ENCODE results near the gene OR52J3.

Gene OR52J3

DNA sequence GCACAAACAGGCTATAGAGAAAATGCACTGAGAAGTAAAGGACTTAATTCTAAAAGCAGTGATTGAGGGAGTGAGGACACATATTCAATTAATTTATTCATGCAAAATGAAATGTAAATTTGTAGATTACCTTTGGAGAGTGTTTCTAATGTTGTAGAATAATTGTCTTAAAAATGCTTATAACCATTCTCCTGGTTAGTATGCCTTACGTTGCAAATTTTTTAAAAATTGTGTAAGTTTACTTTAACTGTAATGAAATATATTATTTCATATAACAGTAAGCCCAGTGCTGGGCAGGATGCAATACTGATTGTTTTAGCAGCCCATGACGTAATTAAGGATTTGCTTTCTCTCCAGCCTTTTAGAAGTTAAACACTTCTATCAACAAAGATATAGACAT is 49.7 kb downstream of the OR52J3 start:
- no peak for DNase-seq (ENCODE audit: low read depth)
